Bronchial epithelial cell (primary cell): ENCODE measurements around the gene SMCP. TPM values are rescaled to one million over a fixed set of nuclear protein-coding genes. Genes with fewer than 3 reads are reported as not detected.
A peak's percentile ranks its signal among the peaks of the same experiment; 100 is the strongest.

Experiments used
- DNase-seq: peaks from one replicate; pipeline ENCODE4 v3.0.0-alpha.2; 2010; ENCODE audit warnings: low read depth
- FAIRE-seq: peaks from 2 replicates; lab custom pipeline; 2011; peaks lifted over from hg19 to GRCh38; lab: Jason Lieb, UNC
- H3K27me3 ChIP-seq: 2 replicates; pipeline ENCODE4 v1.5.1; 2011; ENCODE audit warnings: low read length; ENCODE audit not compliant: control insufficient read depth, insufficient read depth
- H3K36me3 ChIP-seq: 2 replicates; pipeline ENCODE4 v1.5.1; 2011; ENCODE audit warnings: low read length; ENCODE audit not compliant: control insufficient read depth, insufficient read depth
- H3K4me3 ChIP-seq: 2 replicates; pipeline ENCODE4 v1.5.1; 2011; ENCODE audit warnings: mild to moderate bottlenecking, low read depth, low read length, control low read depth
- CTCF ChIP-seq: IDR thresholded peaks from 2 replicates; pipeline ENCODE4 v1.5.1; 2011; ENCODE audit warnings: mild to moderate bottlenecking, moderate library complexity, low read length, control low read depth, inconsistent platforms; ENCODE audit not compliant: insufficient read depth, severe bottlenecking
- total RNA-seq: library from RNA; depleted of rRNA; stranded (reverse); fragments of >200 nt; gene quantifications from 2 replicates; pipeline ENCODE4 v1.2.1, GENCODE V29; 2014

The SMCP gene
- total RNA-seq, 1 donor from 2014 or later = not detected

DNA sequence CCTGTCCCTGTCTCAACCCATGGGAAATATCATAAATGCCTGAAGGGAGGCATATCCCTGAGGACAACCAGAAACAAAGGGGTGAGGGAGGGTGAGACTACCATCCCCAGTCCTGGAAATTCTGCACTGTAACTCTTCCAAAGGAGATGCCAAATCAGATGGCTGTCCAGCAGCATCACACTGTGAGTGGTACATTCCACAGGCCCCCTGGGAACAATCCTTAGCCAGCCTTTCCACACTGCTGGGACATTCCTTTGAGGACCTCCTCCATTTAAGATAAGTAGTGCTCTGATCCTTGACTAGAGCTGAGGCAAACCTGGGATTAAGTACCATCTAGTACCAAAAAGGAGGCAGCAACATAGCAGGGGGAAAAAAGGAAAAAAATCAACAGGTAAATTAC, 40.9 kb downstream of the SMCP start:
- Histone ChIP-seq H3K27me3 (no peaks in the 10 kb centered on the region), H3K36me3 (no peaks in the 10 kb centered on the region), H3K4me3 (no peak overlapping the region)
- FAIRE-seq (no peak), DNase-seq (no peak)
- TF ChIP-seq CTCF = no peak

DNA sequence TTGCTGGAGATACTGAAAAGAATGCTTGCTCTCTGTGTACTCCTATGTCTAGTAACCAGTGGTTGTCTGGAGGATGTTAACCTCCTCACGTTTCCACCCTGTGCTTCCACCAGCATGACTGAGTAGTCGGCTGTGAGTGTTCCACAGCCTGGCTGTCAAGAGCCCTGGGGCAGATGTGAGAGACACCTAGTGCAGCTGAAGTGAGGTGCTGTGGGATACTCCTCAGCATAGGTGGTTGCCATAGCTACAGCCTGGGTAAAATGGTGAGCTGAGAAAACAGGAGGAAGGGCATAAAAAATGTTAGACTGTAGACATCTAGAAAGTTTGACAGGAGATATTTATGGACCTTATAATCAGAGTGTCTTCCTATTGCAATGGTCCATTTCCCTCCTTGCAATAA, 46.1 kb downstream of the SMCP start:
- FAIRE-seq = peak; percentile 52
- DNase-seq = peak; percentile 56
- TF ChIP-seq CTCF = no peak
- no peaks in the 10 kb centered on the region for H3K36me3 ChIP-seq
- H3K27me3 ChIP-seq = no peaks in the 10 kb centered on the region
- H3K4me3 ChIP-seq = no peak overlapping the region

DNA sequence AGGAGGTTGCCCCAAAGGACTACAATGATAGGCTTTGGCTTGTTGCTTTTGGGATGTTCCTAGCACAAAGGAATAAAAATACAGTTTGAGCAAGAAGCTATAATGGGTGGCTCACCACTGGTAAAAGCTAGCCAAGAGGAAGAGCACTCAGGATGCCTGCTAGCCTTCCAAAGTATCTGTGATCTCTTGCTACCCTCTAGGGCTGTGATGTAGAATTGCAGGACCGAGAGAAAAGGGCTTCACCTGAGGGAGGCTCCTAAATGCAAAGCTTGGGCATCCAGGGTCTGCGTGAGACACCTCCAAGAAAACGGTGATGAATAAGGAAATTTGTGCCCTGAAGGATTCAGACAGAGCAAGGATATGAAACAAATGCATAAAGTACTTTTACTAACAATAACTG, 48.0 kb downstream of the SMCP start:
- Histone ChIP-seq H3K36me3 (no peaks in the 10 kb centered on the region), H3K27me3 (no peaks in the 10 kb centered on the region), H3K4me3 (no peak overlapping the region)
- FAIRE-seq (no peak), DNase-seq (peak; percentile 70)
- peak; percentile 76 for TF ChIP-seq CTCF

DNA sequence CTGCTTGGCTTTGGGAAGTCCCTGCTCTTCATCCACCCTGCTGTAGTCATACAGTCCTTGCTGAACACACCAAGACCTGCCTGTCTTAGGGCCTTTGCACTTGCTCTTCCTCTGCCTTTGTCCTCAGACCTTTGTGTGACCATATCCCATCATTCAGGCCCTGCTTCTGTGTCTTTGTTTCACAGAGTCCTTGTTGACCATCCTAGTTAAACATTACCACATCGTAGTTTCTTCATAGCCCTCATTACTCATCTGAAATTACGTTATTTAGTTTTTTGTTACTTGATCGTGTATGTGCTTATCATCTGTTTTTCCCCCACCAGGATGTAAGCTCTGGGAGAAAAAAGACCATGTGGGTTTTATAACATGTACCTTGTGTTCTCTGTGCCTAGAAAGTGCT, 50.5 kb downstream of the SMCP start:
- no peaks in the 10 kb centered on the region for H3K36me3 ChIP-seq
- DNase-seq (peak; percentile 92), FAIRE-seq (peak; percentile 32)
- no peak for TF ChIP-seq CTCF
- H3K27me3 ChIP-seq = no peaks in the 10 kb centered on the region
- H3K4me3 ChIP-seq = no peak overlapping the region

DNA sequence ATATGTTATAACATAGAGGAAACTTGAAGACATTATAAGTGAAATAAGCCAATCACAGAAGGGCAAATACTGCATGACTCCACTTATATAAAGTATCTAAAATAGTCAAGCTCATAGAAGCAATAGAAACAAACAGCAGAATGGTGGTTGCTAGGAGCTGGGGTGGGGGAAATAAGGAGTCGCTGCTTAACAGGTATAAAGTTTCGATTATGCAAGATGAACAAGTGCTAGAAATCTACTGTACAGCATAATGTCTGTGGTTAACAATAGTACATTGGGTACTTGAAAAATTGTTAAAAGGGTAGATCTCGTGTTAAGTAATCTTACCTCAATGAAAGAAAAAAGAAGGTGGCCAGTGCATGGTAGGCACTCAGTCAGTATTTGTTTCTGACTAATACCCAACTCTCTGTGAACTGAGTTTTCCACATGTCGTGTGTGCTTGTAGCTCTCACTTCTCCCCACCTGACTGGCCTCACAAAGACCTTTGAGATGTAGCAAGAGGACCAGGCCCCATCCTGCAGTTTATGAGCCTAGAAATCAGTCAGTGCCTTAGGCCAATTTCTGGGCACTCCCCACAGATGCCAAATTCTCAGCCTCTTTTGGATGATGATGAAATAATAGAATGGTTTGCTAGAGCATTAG, 54.2 kb downstream of the SMCP start:
- no peak overlapping the region for H3K4me3 ChIP-seq
- FAIRE-seq = peak; percentile 96
- no peaks in the 10 kb centered on the region for H3K27me3 ChIP-seq
- H3K36me3 ChIP-seq = no peaks in the 10 kb centered on the region
- DNase-seq = peak; percentile 78
- TF ChIP-seq CTCF = no peak

- DNase-seq (peak; percentile 62), FAIRE-seq (no peak)
- H3K4me3 ChIP-seq = no peak overlapping the region
- H3K36me3 ChIP-seq = no peaks in the 10 kb centered on the region
- TF ChIP-seq CTCF = no peak
- H3K27me3 ChIP-seq = no peaks in the 10 kb centered on the region
Measured at GRCh38 chr1:152933196-152933595, 55.1 kb downstream of the SMCP start.
